Activated CD4-positive, alpha-beta T cell treated with anti-CD3 and anti-CD28 coated beads for 48 hours (primary cell): ENCODE results near the gene FCGR2B.
"Not testable (repeated sequence)": the region's sequence is repeated elsewhere in the genome, so short reads cannot be mapped to it uniquely, and the experiment has no call there.

Experiments
- DNase-seq: peaks from one replicate; pipeline ENCODE4 v3.0.0-alpha.2; 2020

The FCGR2B gene

GRCh38 chr1:161647507-161648360, 15.2 kb upstream of the FCGR2B start:
- DNase-seq = not testable (repeated sequence)

GRCh38 chr1:161653541-161653940, 9.4 kb upstream of the FCGR2B start:
- DNase-seq = not testable (repeated sequence)

GRCh38 chr1:161653971-161654370, 9.0 kb upstream of the FCGR2B start:
- not testable (repeated sequence) for DNase-seq

- not testable (repeated sequence) for DNase-seq
These were observed 4.4 kb upstream of the FCGR2B start for GRCh38 chr1:161658524-161658923.

GRCh38 chr1:161661660-161662311, 1.2 kb upstream of the FCGR2B start:
- not testable (repeated sequence) for DNase-seq

GRCh38 chr1:161663569-161663968, 626 bp downstream of the FCGR2B start:
- DNase-seq = not testable (repeated sequence)

GRCh38 chr1:161664689-161665088, 1.7 kb downstream of the FCGR2B start:
- not testable (repeated sequence) for DNase-seq

GRCh38 chr1:161671045-161672020, 8.4 kb downstream of the FCGR2B start:
- DNase-seq = not testable (repeated sequence)

GRCh38 chr1:161673437-161673836, 10.5 kb downstream of the FCGR2B start:
- DNase-seq = not testable (repeated sequence)

- not testable (repeated sequence) for DNase-seq
These were observed 11.5 kb downstream of the FCGR2B start for GRCh38 chr1:161674447-161674846.

- DNase-seq = not testable (repeated sequence)
These were observed 12.0 kb downstream of the FCGR2B start for GRCh38 chr1:161674908-161675307.

GRCh38 chr1:161676441-161676840, 13.5 kb downstream of the FCGR2B start:
- no peak for DNase-seq

- no peak for DNase-seq
These were observed 14.2 kb downstream of the FCGR2B start for GRCh38 chr1:161676958-161677689.

GRCh38 chr1:161678500-161678899, 15.6 kb downstream of the FCGR2B start:
- no peak for DNase-seq

GRCh38 chr1:161681879-161682278, 18.9 kb downstream of the FCGR2B start:
- DNase-seq = no peak

GRCh38 chr1:161688946-161689345, 26.0 kb downstream of the FCGR2B start:
- no peak for DNase-seq

- DNase-seq = no peak
These were observed 28.9 kb downstream of the FCGR2B start for GRCh38 chr1:161691846-161692245.

GRCh38 chr1:161693020-161693712, 30.2 kb downstream of the FCGR2B start:
- not testable (repeated sequence) for DNase-seq

GRCh38 chr1:161698302-161698701, 35.4 kb downstream of the FCGR2B start:
- DNase-seq = not testable (repeated sequence)

GRCh38 chr1:161702250-161702649, 39.3 kb downstream of the FCGR2B start:
- no peak for DNase-seq

GRCh38 chr1:161705537-161705936, 42.6 kb downstream of the FCGR2B start:
- no peak for DNase-seq

GRCh38 chr1:161706113-161706481, 43.2 kb downstream of the FCGR2B start:
- no peak for DNase-seq
